HG03175 (cell line): Measurements from ENCODE around the gene TELO2.
"Not testable (repeated sequence)": the region's sequence is repeated elsewhere in the genome, so short reads cannot be mapped to it uniquely, and the experiment has no call there.

Experiments
- ATAC-seq: cut with Tn5 transposase; IDR thresholded peaks from one replicate; pipeline ENCODE4 v1.9.1; 2021; ENCODE audit warnings: mild to moderate bottlenecking, moderate library complexity; ENCODE audit not compliant: unreplicated experiment

The TELO2 gene

DNA sequence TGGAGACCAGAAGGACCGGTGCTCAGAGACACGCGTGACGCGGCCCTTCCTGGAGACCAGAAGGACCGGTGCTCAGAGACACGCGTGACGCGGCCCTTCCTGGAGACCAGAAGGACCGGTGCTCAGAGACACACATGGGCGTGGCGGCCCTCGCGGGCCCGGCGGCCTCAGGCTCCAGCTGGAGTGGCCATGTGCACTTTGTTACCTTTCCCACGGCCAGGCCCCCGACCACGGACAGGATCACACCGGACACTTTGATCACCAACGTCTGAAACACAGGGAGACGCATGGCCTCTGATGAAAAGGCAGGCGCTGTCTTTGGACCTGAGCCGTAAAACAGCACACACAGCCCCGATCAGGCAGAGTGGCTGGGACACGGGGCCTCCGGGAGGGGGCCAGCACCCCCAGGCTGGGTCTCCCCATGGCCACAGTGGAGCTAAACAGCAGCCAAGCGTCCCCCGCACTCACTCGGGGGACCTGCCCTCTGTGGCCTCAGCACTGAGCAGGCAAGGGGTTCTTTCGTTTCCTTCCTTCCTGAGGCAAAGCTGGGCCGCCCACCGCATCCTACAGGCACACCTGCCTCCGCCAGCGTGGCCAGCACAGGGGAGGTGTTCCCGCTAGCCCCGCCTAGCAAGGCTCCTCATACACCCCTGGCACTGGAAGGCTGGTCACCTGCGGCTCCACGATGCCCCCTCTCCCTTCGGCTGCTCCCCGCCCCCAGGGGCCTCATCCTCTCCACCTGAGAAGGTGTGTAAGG, 35.5 kb upstream of the TELO2 start:
- ATAC-seq = no peak

DNA sequence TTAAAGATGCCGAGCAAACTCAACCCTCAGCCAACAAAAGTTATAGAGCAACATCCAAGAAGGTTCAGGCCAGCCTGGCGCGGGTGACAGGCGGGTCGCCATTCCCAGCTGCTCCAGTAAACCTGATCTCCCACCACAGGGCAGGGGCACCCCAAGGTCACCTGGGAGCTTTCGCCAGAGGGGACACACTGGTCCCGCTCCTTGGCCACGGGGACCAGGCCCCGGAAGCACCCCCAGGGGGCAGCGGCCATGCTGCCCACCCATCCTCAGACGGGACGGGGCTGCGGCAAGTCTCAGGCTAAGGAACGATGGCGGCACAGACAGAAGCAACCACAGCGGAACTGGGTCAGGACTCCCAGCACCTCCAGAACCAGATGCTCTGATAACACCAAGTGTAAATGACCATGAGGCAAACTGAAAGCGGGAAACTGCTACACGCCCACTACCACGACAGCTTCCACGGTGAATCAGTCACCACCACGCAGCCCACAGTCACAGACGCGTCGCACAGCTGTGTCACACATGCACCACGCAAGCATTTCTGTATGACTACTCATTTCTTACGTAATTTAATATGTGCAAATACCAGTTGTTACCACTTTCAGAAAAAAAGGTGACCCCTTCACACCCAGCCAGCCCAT, 34.7 kb upstream of the TELO2 start:
- ATAC-seq = no peak

DNA sequence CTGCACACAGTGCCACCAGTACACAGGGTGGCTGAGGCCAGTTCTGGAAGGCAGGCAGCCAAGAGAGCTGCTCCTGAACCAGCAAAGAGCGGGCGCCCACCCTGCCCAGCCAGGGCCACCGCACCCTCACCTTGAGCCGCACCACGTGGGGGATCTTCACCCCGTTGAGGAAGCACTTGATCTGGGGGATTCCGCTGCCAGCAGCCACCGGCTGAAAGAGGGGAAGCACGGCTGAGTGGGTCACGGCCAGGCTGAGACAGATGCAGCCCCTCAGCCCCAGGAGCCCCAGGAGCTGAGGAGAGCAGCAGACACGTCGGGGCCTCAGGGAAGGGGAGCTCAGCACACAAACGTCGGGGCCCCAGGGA, 34.2 kb upstream of the TELO2 start:
- ATAC-seq = no peak

DNA sequence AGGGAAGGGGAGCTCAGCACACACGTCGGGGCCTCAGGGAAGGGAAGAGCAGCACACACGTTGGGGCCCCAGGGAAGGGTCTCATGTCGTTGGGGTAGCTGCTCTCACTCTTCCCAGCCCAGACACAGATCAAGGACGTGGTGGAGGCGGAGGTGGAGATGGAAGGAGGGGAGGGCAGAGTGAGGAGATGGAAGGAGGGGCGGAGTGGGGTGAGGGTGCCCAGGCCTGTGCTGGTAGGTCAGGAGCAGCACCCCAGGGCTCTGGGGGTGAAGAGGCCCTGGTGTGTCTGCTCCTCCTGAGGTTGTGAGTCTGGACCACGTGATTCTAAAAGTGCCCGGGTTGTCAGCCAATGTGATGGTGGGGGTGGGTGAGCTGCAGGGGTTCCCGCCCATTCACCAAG, 33.2 kb upstream of the TELO2 start:
- ATAC-seq = no peak

DNA sequence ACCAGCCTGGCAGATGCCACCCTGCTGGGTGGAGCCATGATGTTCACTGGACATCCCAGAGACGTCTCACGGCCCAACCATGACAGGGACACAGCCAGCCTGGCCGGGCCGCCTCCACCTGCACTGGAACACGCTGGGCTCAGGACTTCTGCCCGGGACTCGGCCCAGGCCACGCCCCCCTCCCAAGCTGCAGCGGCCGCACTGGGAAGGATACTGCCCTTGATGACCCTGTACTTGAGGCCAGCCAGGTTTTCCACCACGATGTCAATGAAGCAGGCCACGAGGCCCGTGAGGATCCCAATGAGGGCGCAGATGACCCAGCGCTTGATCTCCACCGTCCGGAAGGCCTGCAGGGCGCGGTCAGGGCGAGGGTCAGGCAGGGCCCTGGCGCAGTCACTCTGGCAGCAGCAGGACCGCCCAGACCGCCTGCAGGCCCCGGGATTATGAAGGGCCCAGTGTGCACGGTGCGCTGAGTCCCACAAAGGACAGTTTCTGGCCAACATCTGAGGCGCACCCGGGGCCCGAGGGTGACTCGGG, 32.5 kb upstream of the TELO2 start:
- ATAC-seq = no peak

DNA sequence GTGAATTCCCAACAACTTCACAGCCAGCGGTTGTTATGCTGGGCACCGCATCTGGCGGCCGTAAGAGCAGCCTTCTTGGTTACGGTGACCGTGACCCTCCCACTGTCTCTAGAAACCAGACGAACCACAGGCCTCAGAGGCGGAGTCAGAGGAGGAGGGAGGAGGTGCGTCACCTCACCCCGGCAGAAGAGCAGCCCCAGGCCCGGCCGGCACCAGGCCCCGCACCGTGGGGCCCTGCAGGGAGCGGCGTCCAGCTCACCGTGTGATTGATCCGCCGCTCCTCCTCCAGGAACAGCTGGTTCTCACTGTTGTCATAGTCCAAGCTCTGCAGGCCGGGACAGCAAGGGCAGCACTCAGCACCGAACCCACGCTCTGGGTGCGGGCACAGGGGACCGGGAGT, 32.0 kb upstream of the TELO2 start:
- ATAC-seq = no peak

DNA sequence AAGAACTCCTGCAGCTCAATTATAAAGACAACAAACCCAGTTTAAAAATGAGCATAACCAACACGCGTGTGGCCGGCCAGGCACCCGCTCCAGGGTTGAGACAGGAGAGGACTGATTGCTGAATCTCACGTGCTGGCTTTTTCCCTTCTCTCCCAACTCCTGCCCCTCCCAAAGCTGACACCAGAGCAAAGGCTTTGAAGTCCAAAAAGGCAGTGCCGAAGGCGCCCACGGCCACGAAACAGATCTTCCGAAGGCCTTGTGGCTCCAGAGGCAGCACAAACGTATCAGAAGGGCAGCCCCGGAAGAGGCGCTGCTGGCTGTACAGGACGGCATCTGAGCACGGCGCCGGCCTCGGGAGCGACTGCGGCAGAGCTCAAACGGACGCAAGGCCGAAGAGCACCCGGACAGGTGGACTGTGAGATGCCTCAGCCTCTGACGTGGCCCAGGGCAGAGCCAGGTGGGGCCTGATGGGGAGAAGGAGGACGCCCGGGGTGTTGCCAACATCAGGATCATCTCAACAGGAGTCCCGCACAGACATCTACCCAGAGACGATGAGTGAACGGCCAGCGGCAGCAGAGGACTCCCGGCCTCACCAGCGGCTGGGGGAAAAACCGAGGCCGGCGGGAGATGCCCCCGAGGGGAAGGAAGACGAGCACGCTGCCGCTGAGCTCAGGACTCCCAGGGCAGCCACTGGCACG, 28.8 kb upstream of the TELO2 start:
- no peak for ATAC-seq

DNA sequence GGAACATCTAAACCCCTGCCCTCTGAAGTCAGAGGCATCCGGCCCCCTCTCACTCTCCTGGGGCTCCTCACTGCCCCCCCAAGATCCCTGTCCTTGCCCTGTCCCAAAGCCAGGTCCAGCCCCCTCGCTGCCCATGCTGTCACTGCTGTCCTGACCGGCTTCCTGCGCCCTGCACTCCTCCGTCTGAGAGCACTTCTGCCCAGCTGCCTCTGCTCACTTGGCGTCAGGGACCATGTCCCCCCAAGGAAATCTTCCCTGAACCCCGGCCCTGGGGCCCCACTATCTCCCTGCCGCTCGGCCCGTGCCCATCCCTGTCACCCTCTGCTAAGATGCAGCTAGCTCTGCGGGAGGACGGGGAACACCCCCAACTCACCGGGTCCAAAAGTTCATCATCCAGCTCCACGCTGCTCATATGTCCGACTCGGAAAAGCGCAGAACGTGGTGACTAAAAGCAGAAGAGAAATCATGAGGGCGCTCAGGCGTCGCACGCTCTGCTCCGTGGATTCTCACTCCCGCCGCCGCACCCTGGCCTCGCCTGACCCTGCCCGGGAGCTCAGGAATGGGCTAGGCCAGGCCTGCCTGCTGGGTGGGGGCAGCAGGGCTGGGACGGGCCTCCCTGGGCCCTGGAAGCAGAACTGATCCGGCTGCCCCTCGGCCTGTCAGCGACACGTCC, 28.1 kb upstream of the TELO2 start:
- ATAC-seq = no peak

DNA sequence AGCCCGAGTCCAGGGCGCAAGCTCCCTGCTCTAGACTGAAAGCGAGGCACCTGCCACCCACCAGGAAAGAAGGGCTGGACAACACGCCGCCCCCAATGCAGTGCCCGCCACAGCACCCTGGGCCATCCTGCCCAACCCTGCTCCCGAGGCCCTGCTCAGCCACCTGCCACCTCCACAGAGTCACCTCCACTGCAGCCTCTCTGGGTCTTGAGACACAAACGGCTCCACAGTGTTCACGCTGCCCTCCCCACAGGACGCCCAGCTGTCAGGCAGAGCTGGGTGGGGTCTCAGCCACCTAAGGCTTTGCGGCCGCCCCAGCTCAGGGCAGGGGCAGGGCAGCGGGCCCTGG, 27.6 kb upstream of the TELO2 start:
- ATAC-seq = no peak

DNA sequence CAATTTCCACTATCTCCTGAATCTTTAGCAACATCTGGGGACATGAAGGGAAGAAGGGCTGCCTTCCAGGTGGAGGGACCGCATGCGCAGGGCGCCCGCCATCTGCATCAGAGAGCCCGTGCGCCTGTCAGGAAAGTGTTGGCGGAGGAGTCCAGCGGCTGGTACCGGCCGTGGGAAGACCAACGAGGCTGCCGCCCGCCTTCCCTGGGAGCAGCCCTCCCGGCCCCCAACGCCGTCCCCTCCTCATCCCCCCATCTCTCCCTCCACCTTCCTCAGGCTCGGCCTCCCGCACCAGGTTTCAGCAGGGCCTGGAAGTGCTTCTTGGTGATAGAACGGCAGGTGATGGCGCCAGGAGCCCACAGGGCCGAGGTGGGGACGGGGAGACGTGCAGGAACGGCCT, 27.1 kb upstream of the TELO2 start:
- no peak for ATAC-seq

DNA sequence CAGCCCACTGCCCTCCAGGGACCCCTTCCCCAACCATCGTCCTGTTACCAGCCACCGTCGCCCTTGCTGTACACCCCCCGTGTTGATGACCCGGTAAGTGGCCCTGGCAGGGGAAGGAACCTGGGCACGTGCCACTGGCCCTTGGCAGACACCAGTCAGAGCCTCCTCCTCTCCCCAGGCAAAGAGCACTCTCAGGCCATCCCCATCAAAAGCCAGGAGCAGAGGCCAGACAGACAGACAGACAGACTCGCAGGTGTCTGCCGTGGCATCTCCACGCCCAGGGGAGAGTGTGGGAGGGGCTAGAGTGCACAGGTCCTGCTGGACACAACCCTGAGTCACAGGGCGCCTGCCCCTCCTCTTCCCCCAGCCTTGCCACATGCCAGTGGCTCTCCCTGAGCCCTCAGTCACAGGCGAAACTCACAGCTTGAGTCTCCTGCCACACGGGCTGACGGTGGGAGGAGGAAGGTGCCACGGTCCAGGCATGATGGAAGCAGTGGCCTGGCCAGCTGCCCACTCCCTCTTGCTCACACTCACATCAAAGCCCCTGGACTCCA, 26.1 kb upstream of the TELO2 start:
- no peak for ATAC-seq

DNA sequence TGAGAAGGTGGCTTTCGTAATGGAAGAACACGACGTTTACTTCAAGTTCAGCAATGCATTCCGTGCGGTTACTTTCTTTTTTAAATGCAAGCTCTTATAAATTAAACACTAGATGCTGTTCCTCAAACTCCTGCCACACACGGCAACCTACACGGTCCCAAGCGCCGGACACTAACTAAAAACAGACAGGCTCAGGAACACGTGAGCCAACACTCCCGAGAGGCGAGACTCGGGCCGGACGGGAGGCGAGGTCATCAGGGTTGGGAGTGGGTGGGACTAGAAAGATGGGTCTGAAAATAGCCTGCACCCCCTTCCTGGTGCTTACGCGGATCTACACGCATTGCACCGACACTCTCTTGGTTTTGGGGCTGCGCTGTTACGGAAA, 24.7 kb upstream of the TELO2 start:
- ATAC-seq = no peak

DNA sequence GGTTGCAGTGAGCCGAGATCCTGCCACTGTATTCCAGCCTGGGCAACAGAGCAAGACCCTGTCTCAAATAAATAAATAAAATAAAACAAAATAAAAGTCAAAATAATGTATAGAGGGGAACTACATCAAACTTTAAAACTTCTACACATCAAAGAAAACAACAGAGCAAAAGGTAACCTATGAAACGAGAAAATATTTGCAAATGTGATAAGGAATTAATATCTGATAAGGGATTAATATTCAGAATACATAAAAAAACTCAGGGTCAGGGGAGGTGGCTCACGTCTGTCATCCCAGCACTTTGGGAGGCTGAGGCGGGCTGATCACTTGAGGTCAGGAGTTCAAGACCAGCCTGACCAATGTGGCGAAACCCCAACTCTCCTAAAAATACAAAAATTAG, 24.0 kb upstream of the TELO2 start:
- ATAC-seq = not testable (repeated sequence)

DNA sequence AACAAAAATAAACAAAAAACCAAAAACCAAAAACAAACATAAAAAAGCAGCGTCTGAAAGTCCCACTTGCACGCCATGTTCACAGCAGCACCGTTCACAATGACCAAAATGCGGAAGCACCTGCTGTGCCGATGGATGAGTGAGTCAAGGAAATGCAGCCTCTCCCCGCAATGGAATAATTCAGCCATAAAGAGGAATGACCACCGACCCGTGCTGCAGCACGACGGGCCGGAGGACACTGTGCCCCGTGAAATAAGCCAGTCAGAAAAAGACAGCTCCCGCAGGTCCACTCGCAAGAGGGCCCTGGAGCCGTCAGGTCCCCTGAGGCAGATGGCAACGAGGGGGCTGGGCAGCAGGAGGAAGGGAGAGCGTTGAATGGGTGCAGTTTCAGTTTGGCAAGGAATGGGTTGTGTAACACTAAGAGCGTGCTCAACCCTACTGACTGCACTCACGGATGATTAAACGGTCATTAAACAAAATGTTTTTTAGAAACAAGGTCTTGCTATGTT, 23.4 kb upstream of the TELO2 start:
- peak; percentile 44 for ATAC-seq

DNA sequence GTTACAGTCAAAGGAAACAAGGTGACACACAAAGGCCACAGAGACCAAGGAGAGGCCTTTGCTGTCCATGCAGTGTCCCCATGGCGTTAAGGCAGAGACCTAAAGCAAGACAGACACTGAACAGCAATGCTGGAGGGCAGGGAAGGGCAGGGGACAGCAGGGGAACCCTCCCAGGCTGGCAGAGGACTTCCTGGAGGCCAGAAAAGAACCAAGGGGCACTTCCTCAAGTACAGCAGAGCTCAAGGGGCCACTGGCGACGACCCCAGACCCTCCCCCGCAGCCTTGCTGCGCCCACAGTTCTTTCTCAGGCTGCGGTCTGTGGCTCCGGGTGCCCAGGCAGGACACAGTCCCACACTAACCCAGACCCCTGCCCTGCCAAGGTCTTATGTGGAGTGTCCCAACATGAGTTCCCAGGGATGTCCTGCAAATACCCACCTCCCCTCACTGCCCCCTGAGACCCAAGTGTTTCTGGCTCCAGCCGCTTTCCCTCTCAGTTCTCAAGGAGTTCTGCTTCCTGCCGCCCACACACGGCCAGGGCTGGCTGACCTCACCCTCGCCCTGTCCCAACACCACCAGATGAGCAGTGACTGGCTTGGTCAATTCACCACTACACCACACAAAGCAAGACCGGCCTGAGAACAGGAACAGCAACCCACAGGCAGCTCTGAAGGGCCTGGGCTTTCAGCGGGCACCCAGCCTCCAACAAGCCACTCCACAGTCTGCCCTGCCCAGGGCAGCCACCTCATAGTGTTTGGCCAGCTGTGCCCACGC, 22.5 kb upstream of the TELO2 start:
- no peak for ATAC-seq

DNA sequence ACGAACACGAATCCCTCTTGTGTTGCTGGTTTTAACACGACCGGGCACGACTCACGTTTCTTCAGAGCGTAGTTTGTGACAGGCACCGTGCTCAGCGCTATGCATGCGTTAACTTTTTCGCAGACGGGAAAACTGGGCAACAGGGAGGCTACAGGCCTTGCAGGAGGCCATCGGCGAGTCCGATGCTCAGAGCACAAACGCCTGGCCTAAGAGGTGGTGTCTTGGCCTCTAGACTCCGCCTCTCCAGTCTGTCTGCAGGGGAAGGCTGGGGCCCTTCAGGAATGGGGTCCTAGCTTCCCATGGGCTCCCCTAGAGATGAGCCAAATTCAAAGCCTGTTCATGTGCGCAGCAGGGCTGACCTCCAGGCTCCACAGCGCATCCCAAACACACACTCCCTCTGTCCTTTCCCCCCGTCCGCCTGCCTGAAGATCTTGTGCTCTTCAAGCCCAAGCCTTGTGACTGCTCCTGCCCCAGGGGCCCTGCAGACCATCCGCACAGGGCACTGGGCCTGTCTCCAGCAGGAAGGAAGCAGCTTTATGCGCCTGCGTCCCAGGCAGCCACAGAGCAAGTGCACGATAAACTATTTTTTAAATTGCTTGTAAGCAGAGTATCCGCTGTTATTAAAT, 21.5 kb upstream of the TELO2 start:
- no peak for ATAC-seq

DNA sequence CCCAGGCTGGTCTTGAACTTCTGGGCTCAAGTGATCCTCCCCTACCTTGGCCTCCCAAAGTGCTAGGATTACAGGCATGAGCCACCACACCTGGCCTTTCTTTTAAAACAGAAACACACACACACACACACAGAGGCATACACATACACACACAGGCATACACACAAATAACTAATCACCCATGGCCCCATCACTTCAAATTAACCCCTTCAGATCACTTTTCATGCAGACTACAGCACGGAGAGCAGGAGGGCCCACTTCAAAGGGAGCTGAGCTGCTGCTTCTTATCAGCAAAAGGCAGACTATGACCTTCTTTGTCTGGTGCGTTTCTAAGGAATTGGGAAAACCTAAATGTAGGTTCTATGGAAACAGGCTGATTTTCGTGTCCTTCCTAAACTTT, 20.2 kb upstream of the TELO2 start:
- no peak for ATAC-seq

DNA sequence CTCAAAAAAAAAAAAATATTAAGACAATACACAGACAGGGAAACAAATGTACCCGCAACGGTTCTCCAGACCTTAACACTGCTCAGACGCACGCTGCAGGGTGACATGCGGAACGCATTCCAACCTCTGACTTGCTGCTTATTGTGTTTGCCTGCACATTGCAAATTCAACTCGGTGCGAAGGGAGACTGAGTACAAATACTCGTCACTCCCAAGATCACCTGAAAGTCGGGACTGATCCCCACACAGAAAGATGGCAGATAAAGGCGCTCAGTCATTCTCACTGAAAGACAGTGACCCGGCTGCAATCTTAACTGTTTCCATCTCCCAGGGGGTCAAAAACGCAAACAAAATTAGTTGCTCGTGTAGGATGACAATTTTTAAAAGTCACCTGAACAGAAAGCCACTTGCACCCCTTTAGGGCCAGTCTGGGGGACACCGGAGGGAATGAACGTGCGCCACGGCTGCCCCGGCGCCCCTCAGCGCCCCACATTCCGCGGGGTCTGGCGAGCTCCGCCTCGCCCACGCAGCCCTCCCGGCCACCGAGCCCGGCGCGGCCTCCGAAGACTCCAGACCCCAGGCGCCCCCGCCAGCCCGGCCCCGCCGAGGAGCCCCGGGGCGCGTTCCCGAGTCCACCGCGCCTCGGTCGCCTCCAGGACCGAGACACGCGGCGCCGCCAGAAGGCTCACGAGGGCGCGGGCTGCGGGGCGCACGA, 18.9 kb upstream of the TELO2 start:
- ATAC-seq = peak; percentile 9
